IMR-90 (cell line): Measurements from ENCODE around the gene IGDCC3. TPM values are rescaled to one million over a fixed set of nuclear protein-coding genes. Genes with fewer than 3 reads are reported as not detected.

Source experiments
- ATAC-seq: fragments of 200-7000 bp; cut with Tn5 transposase; 2 replicates; pipeline ENCODE4 v1.9.1; 2020; ENCODE audit warnings: low read depth, mild to moderate bottlenecking, moderate library complexity
- BruUV-seq: library from RNA; stranded (reverse); fragments of 400-500 nt; replicated peaks from 2 replicates; lab custom pipeline; 2021; lab: Mats Ljungman, UMichigan
- CTCF ChIA-PET: fragments of 300-600 bp; formaldehyde crosslinking; extraction: SDS; loops from one replicate; lab custom pipeline; 2021; ENCODE audit warnings: antibody characterized with exemption; lab: Yijun Ruan, JAX
- POLR2A ChIA-PET: fragments of 300-600 bp; sonication (Branson Sonifier 250); formaldehyde crosslinking; loops from one replicate; lab custom pipeline; 2022; ENCODE audit warnings: antibody characterized with exemption; ENCODE audit not compliant: unreplicated experiment; lab: Charles Lee
- DNase-seq: peaks from one replicate; pipeline ENCODE4 v3.0.0; 2013
- H2AFZ ChIP-seq: replicated peaks from 2 replicates; pipeline ENCODE3; 2013; ENCODE audit warnings: low read length, mild to moderate bottlenecking; ENCODE audit not compliant: poor library complexity
- H2AK5ac ChIP-seq: 2 replicates; pipeline ENCODE4 v1.6.1; 2013; ENCODE audit warnings: low read depth, low read length, inconsistent platforms
- H2AK9ac ChIP-seq: replicated peaks from 2 replicates; pipeline ENCODE3; 2013; ENCODE audit warnings: mild to moderate bottlenecking, low read depth, low read length, moderate library complexity; ENCODE audit not compliant: poor library complexity
- H2BK120ac ChIP-seq: 2 replicates; pipeline ENCODE4 v1.6.1; 2013; ENCODE audit warnings: low read depth, low read length, inconsistent platforms
- H2BK15ac ChIP-seq: 3 replicates; pipeline ENCODE4 v1.6.1; 2013; ENCODE audit warnings: low read depth, low read length, inconsistent platforms
- H2BK20ac ChIP-seq: 2 replicates; pipeline ENCODE4 v1.6.1; 2013; ENCODE audit warnings: low read depth, mild to moderate bottlenecking, inconsistent platforms, low read length, moderate library complexity
- H2BK5ac ChIP-seq: 2 replicates; pipeline ENCODE4 v1.6.1; 2013; ENCODE audit warnings: mild to moderate bottlenecking, low read depth, low read length, inconsistent platforms; ENCODE audit not compliant: poor library complexity, severe bottlenecking
- H3K14ac ChIP-seq: replicated peaks from 2 replicates; pipeline ENCODE4 v1.6.1; 2013; ENCODE audit warnings: low read depth, low read length, inconsistent platforms
- H3K18ac ChIP-seq: 2 replicates; pipeline ENCODE4 v1.6.1; 2013; ENCODE audit warnings: low read depth, low read length, control low read depth
- H3K23ac ChIP-seq: 2 replicates; pipeline ENCODE4 v1.6.1; 2013; ENCODE audit warnings: low read depth, low read length, inconsistent platforms
- H3K27ac ChIP-seq: 2 replicates; pipeline ENCODE4 v1.5.1; 2013; ENCODE audit warnings: mild to moderate bottlenecking, control low read depth, low read length; ENCODE audit not compliant: insufficient read depth
- H3K27me3 ChIP-seq: 2 replicates; pipeline ENCODE4 v1.6.1; 2013; ENCODE audit warnings: low read length; ENCODE audit not compliant: control insufficient read depth, insufficient read depth
- H3K36me3 ChIP-seq: 2 replicates; pipeline ENCODE4 v1.6.1; 2013; ENCODE audit warnings: low read length, mixed read lengths; ENCODE audit not compliant: control insufficient read depth, insufficient read depth
- H3K4ac ChIP-seq: 2 replicates; pipeline ENCODE4 v1.6.1; 2013; ENCODE audit warnings: low read depth, low read length, inconsistent platforms
- H3K4me1 ChIP-seq: 2 replicates; pipeline ENCODE4 v1.6.1; 2013; ENCODE audit warnings: low read length, mixed read lengths; ENCODE audit not compliant: control insufficient read depth, insufficient read depth
- H3K4me2 ChIP-seq: 2 replicates; pipeline ENCODE4 v1.6.1; 2013; ENCODE audit warnings: low read depth, mild to moderate bottlenecking, control low read depth, low read length, moderate library complexity
- H3K4me3 ChIP-seq: 2 replicates; pipeline ENCODE4 v1.5.1; 2013; ENCODE audit warnings: low read depth, mild to moderate bottlenecking, control low read depth, low read length, moderate library complexity; ENCODE audit not compliant: insufficient read depth
- H3K56ac ChIP-seq: 2 replicates; pipeline ENCODE4 v1.6.1; 2013; ENCODE audit warnings: low read length, inconsistent platforms; ENCODE audit not compliant: insufficient read depth; ENCODE audit errors: extremely low read depth
- H3K79me1 ChIP-seq, 2 experiments: 2 replicates each; pipeline ENCODE4 v1.6.1; 2013; ENCODE audit warnings: low read length in 2 of 2, inconsistent platforms in 1 of 2, low read depth in 1 of 2
- H3K9ac ChIP-seq: 2 replicates; pipeline ENCODE4 v1.6.1; 2013; ENCODE audit warnings: low read depth, low read length, control low read depth
- H3K9me1 ChIP-seq: 2 replicates; pipeline ENCODE4 v1.6.1; 2013; ENCODE audit warnings: low read length, inconsistent platforms; ENCODE audit not compliant: insufficient read depth
- H3K9me3 ChIP-seq: 2 replicates; pipeline ENCODE4 v1.6.1; 2013; ENCODE audit warnings: low read length; ENCODE audit not compliant: control insufficient read depth, insufficient read depth
- H4K20me1 ChIP-seq: 2 replicates; pipeline ENCODE4 v1.6.1; 2013; ENCODE audit warnings: low read length, inconsistent platforms; ENCODE audit not compliant: insufficient read depth
- H4K5ac ChIP-seq: 2 replicates; pipeline ENCODE4 v1.6.1; 2013; ENCODE audit warnings: mild to moderate bottlenecking, low read depth, low read length, control low read depth
- H4K8ac ChIP-seq, 2 experiments: 2 replicates each; pipeline ENCODE4 v1.6.1; 2013; ENCODE audit warnings: low read depth in 2 of 2, low read length in 2 of 2, control low read depth in 1 of 2, inconsistent platforms in 1 of 2
- H4K91ac ChIP-seq: 2 replicates; pipeline ENCODE4 v1.6.1; 2013; ENCODE audit warnings: low read depth, low read length, inconsistent platforms; ENCODE audit not compliant: insufficient read depth
- CEBPB ChIP-seq: IDR thresholded peaks from 2 replicates; pipeline ENCODE4 v1.6.1; 2012; ENCODE audit warnings: low read depth, low read length, improper control_type of control experiment
- CHD1 ChIP-seq: IDR thresholded peaks from 2 replicates; pipeline ENCODE4 v1.6.1; 2012; ENCODE audit warnings: low read depth, low read length, improper control_type of control experiment
- MAFK ChIP-seq: IDR thresholded peaks from 2 replicates; pipeline ENCODE4 v1.6.1; 2012; ENCODE audit warnings: low read depth, low read length, improper control_type of control experiment
- MAZ ChIP-seq: IDR thresholded peaks from 2 replicates; pipeline ENCODE4 v1.6.1; 2012; ENCODE audit warnings: low read depth, mild to moderate bottlenecking, low read length, improper control_type of control experiment, moderate library complexity, borderline replicate concordance
- MXI1 ChIP-seq: IDR thresholded peaks from 2 replicates; pipeline ENCODE4 v1.6.1; 2012; ENCODE audit warnings: low read depth, mild to moderate bottlenecking, low read length, moderate library complexity, borderline replicate concordance
- NFE2L2 ChIP-seq: fragments of 150-350 bp; IDR thresholded peaks from 2 replicates; pipeline ENCODE4 v1.6.1; 2016; ENCODE audit warnings: low read depth, mild to moderate bottlenecking, low read length
- RAD21 ChIP-seq: IDR thresholded peaks from 2 replicates; pipeline ENCODE4 v1.6.1; 2012; ENCODE audit warnings: low read length, improper control_type of control experiment
- RCOR1 ChIP-seq: IDR thresholded peaks from 2 replicates; pipeline ENCODE4 v1.6.1; 2012; ENCODE audit warnings: mild to moderate bottlenecking, low read length, improper control_type of control experiment; ENCODE audit not compliant: insufficient replicate concordance
- RFX5 ChIP-seq: IDR thresholded peaks from 2 replicates; pipeline ENCODE4 v1.8.0; 2012; ENCODE audit warnings: low read depth, mild to moderate bottlenecking, low read length, moderate library complexity
- SMC3 ChIP-seq: fragments of 150-350 bp; IDR thresholded peaks from 2 replicates; pipeline ENCODE4 v1.6.1; 2016; ENCODE audit warnings: low read depth, mild to moderate bottlenecking, antibody characterized with exemption, low read length, moderate library complexity
- WGBS, 2 experiments: methylation state at CpG; one replicate each; pipeline versions ENCODE4 v1.1.5 to v1.1.7; 2013; ENCODE audit warnings: missing lambda C conversion rate in 2 of 2; ENCODE audit not compliant: insufficient read length in 1 of 2; ENCODE audit errors: extremely low coverage in 2 of 2; 5-methylcytosine and 5-hydroxymethylcytosine counted together
- dilution Hi-C: fragments of 300-500 bp; cut with HindIII; formaldehyde crosslinking; loops from one replicate; pipeline ENCODE4 v1.14.3; 2018; ENCODE audit warnings: low sequenced_read_pairs; ENCODE audit not compliant: unreplicated experiment
- in situ Hi-C: fragments of 300-500 bp; cut with MboI; formaldehyde crosslinking; loops from 3 replicates; pipeline ENCODE4 v1.14.3; 2019; ENCODE audit warnings: low sequenced_read_pairs, inconsistent platforms, mixed read lengths
- intact Hi-C: fragments of 100-400 bp; cut with micrococcal nuclease; formaldehyde crosslinking; loops from 2 replicates; pipeline ENCODE4 v1.10.0; 2022
- polyA plus RNA-seq, 3 experiments: library from polyadenylated mRNA; depleted of rRNA; stranded (reverse); fragments of >200 nt; gene quantifications; 2 replicates each; pipeline ENCODE4 v1.2.3, GENCODE V29; 2012; ENCODE audit warnings: low replicate concordance in 1 of 3
- total RNA-seq: library from RNA; depleted of rRNA; stranded (reverse); fragments of >200 nt; gene quantifications from 2 replicates; pipeline ENCODE4 v1.2.3, GENCODE V29; 2012
- TF ChIP-seq, protein P1 (sequence below): fragments of 150-350 bp; IDR thresholded peaks from 2 replicates; pipeline ENCODE4 v1.6.1; 2016; ENCODE audit warnings: low read depth, mild to moderate bottlenecking, low read length, moderate library complexity, borderline replicate concordance
- TF ChIP-seq, protein P2 (sequence below): fragments of 150-350 bp; IDR thresholded peaks from 2 replicates; pipeline ENCODE4 v1.6.1; 2017; ENCODE audit warnings: mild to moderate bottlenecking, antibody characterized with exemption, low read length, low read depth
- TF ChIP-seq, protein P3 (sequence below): conservative IDR thresholded peaks from 2 replicates; pipeline ENCODE4 v1.5.1; 2012; ENCODE audit warnings: mild to moderate bottlenecking, low read depth, low read length, improper control_type of control experiment

Gene IGDCC3
- total and polyA plus RNA-seq, 2 of the 4 experiments (the other 2 are of a cell fraction) = 0.18 to 0.19 TPM

DNA sequence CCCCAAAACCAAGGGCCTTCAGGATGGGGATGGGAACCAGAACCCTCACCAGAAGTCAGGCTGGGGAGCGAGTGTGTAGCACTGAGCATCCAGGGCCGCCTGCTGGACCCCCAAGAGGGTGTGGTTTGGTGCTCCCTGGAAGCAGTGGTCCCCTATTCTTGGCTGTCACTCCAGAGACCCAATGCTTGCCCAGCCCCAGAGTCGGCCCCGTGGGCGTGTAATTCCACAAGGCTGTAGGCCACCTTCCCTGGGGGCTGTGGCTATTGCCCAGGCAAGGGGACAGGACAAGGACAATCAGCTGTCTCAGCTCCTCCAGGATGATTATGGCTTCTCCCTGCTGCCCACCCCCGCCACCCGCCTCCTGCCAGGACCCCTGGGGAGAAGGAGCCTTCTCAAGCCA, 14.5 kb downstream of the IGDCC3 start:
- Histone ChIP-seq H2BK15ac (no peak overlapping the region), H3K36me3 (no peaks in the 10 kb centered on the region), H4K91ac (no peak overlapping the region), H3K4me3 (no peak overlapping the region), H3K18ac (no peak overlapping the region), H3K23ac (no peak overlapping the region), H2AK9ac (no peak overlapping the region), H2BK5ac (no peak overlapping the region), H3K4ac (no peak overlapping the region), H3K4me2 (no peak overlapping the region), H3K9me1 (no peaks in the 10 kb centered on the region), H3K79me1 (no peaks in the 10 kb centered on the region), H4K5ac (no peak overlapping the region), H3K27ac (no peak overlapping the region), H3K9me3 (no peaks in the 10 kb centered on the region), H3K14ac (no peak overlapping the region), H2AFZ (no peak overlapping the region), H3K9ac (no peak overlapping the region), H3K4me1 (peaks cover 2% of the 10 kb centered on the region; the same call in 1 of the 2 replicates), H3K56ac (no peak overlapping the region), H2BK120ac (no peak overlapping the region), H2AK5ac (no peak overlapping the region), H3K27me3 (peaks cover 45% of the 10 kb centered on the region), H2BK20ac (no peak overlapping the region), H4K20me1 (no peaks in the 10 kb centered on the region; the same call in 1 of the 2 replicates), H4K8ac (no peak overlapping the region)
- intact Hi-C loops = no loop called here
- dilution Hi-C loops = no loop called here
- in situ Hi-C loops = no loop called here
- CTCF ChIA-PET = interaction anchor here (0.6 kb wide), 1 partner anchor 199 kb away, joined by 4 read pairs; no protein-coding TSS in a partner anchor
- no peak for DNase-seq
- BruUV-seq = no TSS peak
- WGBS, 2 experiments = 69% methylated on average over 5 of the region's 7 CpGs; no CpG with 5 or more reads in 1 of the 2 experiments
- no peak for ATAC-seq
- POLR2A ChIA-PET = no interaction called here
- TF ChIP-seq RCOR1 = no peak
- TF ChIP-seq CEBPB = no peak
- no peak for TF ChIP-seq MAFK
- TF ChIP-seq CHD1 = no peak
- no peak for TF ChIP-seq SMC3
- TF ChIP-seq, protein P1, sequence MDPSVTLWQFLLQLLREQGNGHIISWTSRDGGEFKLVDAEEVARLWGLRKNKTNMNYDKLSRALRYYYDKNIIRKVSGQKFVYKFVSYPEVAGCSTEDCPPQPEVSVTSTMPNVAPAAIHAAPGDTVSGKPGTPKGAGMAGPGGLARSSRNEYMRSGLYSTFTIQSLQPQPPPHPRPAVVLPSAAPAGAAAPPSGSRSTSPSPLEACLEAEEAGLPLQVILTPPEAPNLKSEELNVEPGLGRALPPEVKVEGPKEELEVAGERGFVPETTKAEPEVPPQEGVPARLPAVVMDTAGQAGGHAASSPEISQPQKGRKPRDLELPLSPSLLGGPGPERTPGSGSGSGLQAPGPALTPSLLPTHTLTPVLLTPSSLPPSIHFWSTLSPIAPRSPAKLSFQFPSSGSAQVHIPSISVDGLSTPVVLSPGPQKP = no peak
- TF ChIP-seq RAD21 = no peak
- TF ChIP-seq RFX5 = no peak
- TF ChIP-seq MXI1 = no peak
- TF ChIP-seq, protein P2, sequence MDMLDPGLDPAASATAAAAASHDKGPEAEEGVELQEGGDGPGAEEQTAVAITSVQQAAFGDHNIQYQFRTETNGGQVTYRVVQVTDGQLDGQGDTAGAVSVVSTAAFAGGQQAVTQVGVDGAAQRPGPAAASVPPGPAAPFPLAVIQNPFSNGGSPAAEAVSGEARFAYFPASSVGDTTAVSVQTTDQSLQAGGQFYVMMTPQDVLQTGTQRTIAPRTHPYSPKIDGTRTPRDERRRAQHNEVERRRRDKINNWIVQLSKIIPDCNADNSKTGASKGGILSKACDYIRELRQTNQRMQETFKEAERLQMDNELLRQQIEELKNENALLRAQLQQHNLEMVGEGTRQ = no peak
- TF ChIP-seq NFE2L2 = no peak
- TF ChIP-seq, protein P3, sequence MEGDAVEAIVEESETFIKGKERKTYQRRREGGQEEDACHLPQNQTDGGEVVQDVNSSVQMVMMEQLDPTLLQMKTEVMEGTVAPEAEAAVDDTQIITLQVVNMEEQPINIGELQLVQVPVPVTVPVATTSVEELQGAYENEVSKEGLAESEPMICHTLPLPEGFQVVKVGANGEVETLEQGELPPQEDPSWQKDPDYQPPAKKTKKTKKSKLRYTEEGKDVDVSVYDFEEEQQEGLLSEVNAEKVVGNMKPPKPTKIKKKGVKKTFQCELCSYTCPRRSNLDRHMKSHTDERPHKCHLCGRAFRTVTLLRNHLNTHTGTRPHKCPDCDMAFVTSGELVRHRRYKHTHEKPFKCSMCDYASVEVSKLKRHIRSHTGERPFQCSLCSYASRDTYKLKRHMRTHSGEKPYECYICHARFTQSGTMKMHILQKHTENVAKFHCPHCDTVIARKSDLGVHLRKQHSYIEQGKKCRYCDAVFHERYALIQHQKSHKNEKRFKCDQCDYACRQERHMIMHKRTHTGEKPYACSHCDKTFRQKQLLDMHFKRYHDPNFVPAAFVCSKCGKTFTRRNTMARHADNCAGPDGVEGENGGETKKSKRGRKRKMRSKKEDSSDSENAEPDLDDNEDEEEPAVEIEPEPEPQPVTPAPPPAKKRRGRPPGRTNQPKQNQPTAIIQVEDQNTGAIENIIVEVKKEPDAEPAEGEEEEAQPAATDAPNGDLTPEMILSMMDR = no peak
- TF ChIP-seq MAZ = no peak
